Effector memory CD4-positive, alpha-beta T cell (primary cell): ENCODE results near the gene HTR1B.

Source experiments
- DNase-seq, 3 donors: peaks; one replicate each; pipeline ENCODE4 v3.0.0-alpha.2; 2020
- H3K27ac ChIP-seq: 2 replicates; pipeline ENCODE4 v1.7.0; 2013; ENCODE audit warnings: mild to moderate bottlenecking, low read length, moderate library complexity; ENCODE audit not compliant: insufficient read depth, poor library complexity, severe bottlenecking
- H3K27me3 ChIP-seq: replicated peaks from 2 replicates; pipeline ENCODE4 v1.7.0; 2013; ENCODE audit warnings: mild to moderate bottlenecking, low read length; ENCODE audit not compliant: insufficient read depth, control insufficient read depth, poor library complexity, severe bottlenecking
- H3K36me3 ChIP-seq: 2 replicates; pipeline ENCODE4 v1.7.0; 2013; ENCODE audit warnings: mild to moderate bottlenecking, low read length, moderate library complexity; ENCODE audit not compliant: control insufficient read depth, insufficient read depth
- H3K4me1 ChIP-seq: 2 replicates; pipeline ENCODE4 v1.7.0; 2013; ENCODE audit warnings: low read length, mild to moderate bottlenecking; ENCODE audit not compliant: control insufficient read depth, insufficient read depth, poor library complexity, severe bottlenecking
- H3K4me3 ChIP-seq: 2 replicates; pipeline ENCODE4 v1.7.0; 2013; ENCODE audit warnings: low read length, low read depth, mild to moderate bottlenecking; ENCODE audit not compliant: insufficient read depth, poor library complexity, severe bottlenecking
- H3K9me3 ChIP-seq: 2 replicates; pipeline ENCODE4 v1.7.0; 2013; ENCODE audit warnings: mild to moderate bottlenecking, low read length, moderate library complexity; ENCODE audit not compliant: control insufficient read depth

HTR1B gene

GRCh38 chr6:77433888-77434287 lies 29.4 kb downstream of the HTR1B start:
- Histone ChIP-seq H3K9me3 (no peaks in the 10 kb centered on the region), H3K27me3 (no peaks in the 10 kb centered on the region), H3K4me1 (no peaks in the 10 kb centered on the region), H3K4me3 (no peak overlapping the region), H3K36me3 (no peaks in the 10 kb centered on the region), H3K27ac (no peak overlapping the region)
- DNase-seq, result no peak

- no peak for DNase-seq
- Histone ChIP-seq H3K27ac (no peak overlapping the region), H3K4me1 (no peaks in the 10 kb centered on the region), H3K27me3 (no peaks in the 10 kb centered on the region), H3K4me3 (no peak overlapping the region), H3K36me3 (no peaks in the 10 kb centered on the region), H3K9me3 (no peaks in the 10 kb centered on the region)
These were observed 32.8 kb downstream of the HTR1B start for GRCh38 chr6:77430504-77430903.

DNA sequence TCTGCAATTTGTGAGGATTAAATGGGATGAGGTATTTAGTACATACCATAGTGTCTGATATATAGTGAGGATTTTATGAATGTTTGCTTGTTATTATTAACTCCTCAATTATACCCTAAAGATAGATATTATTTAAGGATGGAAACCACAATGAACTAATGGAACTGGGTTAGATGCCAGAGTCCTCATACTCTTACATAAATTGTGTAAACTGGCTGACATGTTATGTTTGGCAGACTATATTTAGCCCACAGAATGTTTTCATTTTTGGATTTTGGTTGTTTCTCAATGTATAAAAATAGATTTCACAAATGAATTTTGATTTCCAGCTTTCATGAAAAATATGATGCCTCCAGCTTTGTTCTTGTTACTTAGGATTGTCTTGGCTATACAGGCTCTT lies 37.6 kb downstream of the HTR1B start:
- H3K4me1 ChIP-seq, result no peaks in the 10 kb centered on the region
- no peaks in the 10 kb centered on the region for H3K27me3 ChIP-seq
- DNase-seq, result no peak
- H3K4me3 ChIP-seq, result no peak overlapping the region
- no peaks in the 10 kb centered on the region for H3K36me3 ChIP-seq
- no peak overlapping the region for H3K27ac ChIP-seq
- no peaks in the 10 kb centered on the region for H3K9me3 ChIP-seq

DNA sequence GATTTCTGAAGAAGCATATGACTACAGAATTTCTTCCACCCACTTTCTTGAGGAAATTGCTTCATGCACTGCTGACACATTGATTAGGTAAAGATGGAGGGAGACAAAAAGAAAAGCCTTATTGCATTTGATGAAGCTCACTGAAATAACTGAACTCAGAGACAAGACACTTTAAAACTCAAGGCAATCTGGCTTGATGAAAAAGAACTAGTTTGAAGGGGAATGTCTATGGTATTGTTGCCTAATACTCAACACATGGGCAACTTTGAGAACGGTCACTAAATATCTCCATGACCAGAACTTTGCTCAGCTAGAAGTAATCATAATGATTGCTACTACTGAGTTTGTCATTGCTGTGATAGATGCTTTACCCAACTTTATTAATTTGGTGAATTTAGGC lies 38.1 kb downstream of the HTR1B start:
- H3K4me3 ChIP-seq, result no peak overlapping the region
- no peaks in the 10 kb centered on the region for H3K4me1 ChIP-seq
- no peaks in the 10 kb centered on the region for H3K36me3 ChIP-seq
- DNase-seq, result no peak
- no peak overlapping the region for H3K27ac ChIP-seq
- H3K9me3 ChIP-seq, result no peaks in the 10 kb centered on the region
- no peaks in the 10 kb centered on the region for H3K27me3 ChIP-seq

DNA sequence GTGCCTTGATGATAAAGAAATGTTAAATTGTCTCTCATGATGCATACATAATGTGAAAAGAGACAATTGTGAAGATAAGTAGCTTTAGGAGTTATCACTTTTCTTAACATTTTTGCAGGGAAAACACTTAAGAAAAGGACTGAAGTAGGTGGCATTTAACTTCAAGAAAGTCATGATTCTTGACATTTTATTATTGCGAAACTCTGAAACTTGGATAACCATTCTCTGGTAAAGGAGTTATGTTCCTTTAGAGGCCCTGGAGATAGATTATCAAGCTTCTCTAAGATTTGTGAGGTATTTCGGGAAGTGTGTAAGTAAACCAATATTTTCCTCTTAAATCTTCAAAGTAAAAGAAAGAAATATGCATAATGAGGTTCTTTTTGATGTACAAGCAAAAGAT lies 38.5 kb downstream of the HTR1B start:
- no peak for DNase-seq
- no peaks in the 10 kb centered on the region for H3K4me1 ChIP-seq

GRCh38 chr6:77416839-77417238 lies 46.5 kb downstream of the HTR1B start:
- no peaks in the 10 kb centered on the region for H3K4me1 ChIP-seq
- no peaks in the 10 kb centered on the region for H3K36me3 ChIP-seq
- H3K4me3 ChIP-seq, result no peak overlapping the region
- no peak overlapping the region for H3K27ac ChIP-seq
- no peaks in the 10 kb centered on the region for H3K27me3 ChIP-seq
- no peak for DNase-seq
- no peaks in the 10 kb centered on the region for H3K9me3 ChIP-seq

More for the DNA sequence above, 38.5 kb downstream of the HTR1B start:
- H3K36me3 ChIP-seq, result no peaks in the 10 kb centered on the region
- no peak overlapping the region for H3K4me3 ChIP-seq
- H3K9me3 ChIP-seq, result no peaks in the 10 kb centered on the region
- H3K27ac ChIP-seq, result no peak overlapping the region
- H3K27me3 ChIP-seq, result no peaks in the 10 kb centered on the region

DNA sequence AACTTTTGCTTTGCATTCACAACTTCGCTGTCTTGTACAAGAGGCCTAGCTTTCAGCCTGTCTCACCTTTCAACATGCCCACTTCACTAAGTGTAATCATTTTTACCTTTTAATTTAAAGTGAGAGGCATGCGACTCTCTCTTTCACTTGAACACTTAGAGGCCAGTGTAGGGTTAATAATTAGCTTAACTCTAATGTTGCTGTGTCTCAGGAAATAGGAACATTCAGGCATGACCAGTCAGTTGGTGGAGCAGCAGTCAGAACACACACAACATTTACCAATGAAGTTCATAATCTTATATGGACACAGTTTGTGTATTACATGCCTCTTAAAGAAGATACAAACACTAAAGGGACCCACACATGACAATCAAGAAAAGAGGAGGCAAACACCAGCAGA lies 47.6 kb downstream of the HTR1B start:
- no peak for DNase-seq
- Histone ChIP-seq H3K4me3 (no peak overlapping the region), H3K27me3 (no peaks in the 10 kb centered on the region), H3K4me1 (no peaks in the 10 kb centered on the region), H3K27ac (no peak overlapping the region), H3K9me3 (no peaks in the 10 kb centered on the region), H3K36me3 (no peaks in the 10 kb centered on the region)
